ENCODE results near the gene HDAC2.
A peak's percentile ranks its signal among the peaks of the same experiment; 100 is the strongest.
"Not testable (repeated sequence)": the region's sequence is repeated elsewhere in the genome, so short reads cannot be mapped to it uniquely, and the experiment has no call there.

HDAC2 gene

DNA sequence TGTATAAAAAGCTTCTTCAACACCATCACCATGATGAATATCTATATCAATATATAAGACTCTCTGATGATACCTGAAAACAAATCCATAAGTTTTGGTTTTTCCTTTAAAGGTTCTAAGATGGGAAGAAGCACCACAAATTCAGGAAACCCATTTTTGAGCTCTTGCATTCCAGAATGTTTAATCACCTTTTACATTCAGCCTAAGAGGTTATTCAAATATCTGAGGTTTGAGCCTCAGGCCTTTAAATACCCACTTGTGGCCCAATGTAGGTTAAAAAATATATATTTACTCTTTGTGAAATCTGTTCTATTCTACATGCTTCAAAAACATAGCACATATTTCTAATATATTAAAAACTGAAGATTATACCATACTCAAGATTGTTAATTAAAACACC lies 17.6 kb downstream of the HDAC2 start:
- Histone ChIP-seq H3K27me3 (no peaks in the 10 kb centered on the region), H3K4me1 (no peaks in the 10 kb centered on the region), H3K9me3 (no peaks in the 10 kb centered on the region), H3K36me3 (peaks cover 82% of the 10 kb centered on the region), H3K4me3 (ENCODE audit: low read depth, low read length) (no peak overlapping the region)
- TF ChIP-seq, protein P1, sequence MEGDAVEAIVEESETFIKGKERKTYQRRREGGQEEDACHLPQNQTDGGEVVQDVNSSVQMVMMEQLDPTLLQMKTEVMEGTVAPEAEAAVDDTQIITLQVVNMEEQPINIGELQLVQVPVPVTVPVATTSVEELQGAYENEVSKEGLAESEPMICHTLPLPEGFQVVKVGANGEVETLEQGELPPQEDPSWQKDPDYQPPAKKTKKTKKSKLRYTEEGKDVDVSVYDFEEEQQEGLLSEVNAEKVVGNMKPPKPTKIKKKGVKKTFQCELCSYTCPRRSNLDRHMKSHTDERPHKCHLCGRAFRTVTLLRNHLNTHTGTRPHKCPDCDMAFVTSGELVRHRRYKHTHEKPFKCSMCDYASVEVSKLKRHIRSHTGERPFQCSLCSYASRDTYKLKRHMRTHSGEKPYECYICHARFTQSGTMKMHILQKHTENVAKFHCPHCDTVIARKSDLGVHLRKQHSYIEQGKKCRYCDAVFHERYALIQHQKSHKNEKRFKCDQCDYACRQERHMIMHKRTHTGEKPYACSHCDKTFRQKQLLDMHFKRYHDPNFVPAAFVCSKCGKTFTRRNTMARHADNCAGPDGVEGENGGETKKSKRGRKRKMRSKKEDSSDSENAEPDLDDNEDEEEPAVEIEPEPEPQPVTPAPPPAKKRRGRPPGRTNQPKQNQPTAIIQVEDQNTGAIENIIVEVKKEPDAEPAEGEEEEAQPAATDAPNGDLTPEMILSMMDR (IDR thresholded peaks at IDR 0.05; ENCODE audit: low read depth, low read length): no peak
- DNase-seq: no peak

GRCh38 chr6:113949499-113949898 lies 21.4 kb downstream of the HDAC2 start:
- TF ChIP-seq, protein P1 (IDR thresholded peaks at IDR 0.05; ENCODE audit: low read depth, low read length): no peak
- Histone ChIP-seq H3K4me1 (no peaks in the 10 kb centered on the region), H3K4me3 (ENCODE audit: low read depth, low read length) (no peak overlapping the region), H3K27me3 (no peaks in the 10 kb centered on the region), H3K36me3 (peaks cover 74% of the 10 kb centered on the region), H3K9me3 (no peaks in the 10 kb centered on the region)
- DNase-seq: no peak

GRCh38 chr6:113944701-113945100 lies 26.2 kb downstream of the HDAC2 start:
- Histone ChIP-seq H3K9me3 (no peaks in the 10 kb centered on the region), H3K36me3 (peaks cover 83% of the 10 kb centered on the region), H3K27me3 (no peaks in the 10 kb centered on the region), H3K4me3 (ENCODE audit: low read depth, low read length) (no peak overlapping the region), H3K4me1 (no peaks in the 10 kb centered on the region)
- TF ChIP-seq, protein P1 (IDR thresholded peaks at IDR 0.05; ENCODE audit: low read depth, low read length): no peak
- no peak for DNase-seq

DNA sequence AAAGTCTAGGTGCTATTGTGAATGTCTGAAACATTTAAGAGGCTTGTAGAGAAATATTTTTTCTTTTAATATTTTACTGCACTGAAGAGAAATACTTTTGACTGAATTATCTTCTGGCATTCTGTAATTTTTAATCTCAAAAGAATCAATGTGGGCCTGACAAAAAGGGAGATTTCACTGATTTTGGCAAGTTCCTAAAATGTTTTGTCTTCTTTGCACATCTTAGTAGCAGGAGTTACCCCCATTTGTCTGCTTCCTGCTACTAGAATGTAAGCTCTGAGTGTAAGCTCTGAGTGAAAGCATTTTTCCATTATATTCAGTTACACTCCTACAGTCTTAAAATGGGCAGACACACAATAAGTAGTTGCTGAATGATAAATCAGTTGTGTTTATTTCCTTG lies 31.1 kb downstream of the HDAC2 start:
- no peaks in the 10 kb centered on the region for H3K9me3 ChIP-seq
- DNase-seq: no peak
- TF ChIP-seq, protein P1 (IDR thresholded peaks at IDR 0.05; ENCODE audit: low read depth, low read length): no peak
- no peaks in the 10 kb centered on the region for H3K27me3 ChIP-seq
- H3K4me1 ChIP-seq: no peaks in the 10 kb centered on the region
- H3K36me3 ChIP-seq: peaks cover 69% of the 10 kb centered on the region
- no peak overlapping the region for H3K4me3 ChIP-seq (ENCODE audit: low read depth, low read length)

GRCh38 chr6:113936093-113936934 lies 34.6 kb downstream of the HDAC2 start:
- no peak overlapping the region for H3K4me3 ChIP-seq (ENCODE audit: low read depth, low read length)
- TF ChIP-seq, protein P1 (IDR thresholded peaks at IDR 0.05; ENCODE audit: low read depth, low read length): peak; percentile 79
- H3K36me3 ChIP-seq: peaks cover 42% of the 10 kb centered on the region
- DNase-seq: peak; percentile 25
- H3K4me1 ChIP-seq: no peaks in the 10 kb centered on the region
- H3K9me3 ChIP-seq: no peaks in the 10 kb centered on the region
- H3K27me3 ChIP-seq: no peaks in the 10 kb centered on the region

GRCh38 chr6:113934101-113934500 lies 36.8 kb downstream of the HDAC2 start:
- no peaks in the 10 kb centered on the region for H3K4me1 ChIP-seq
- DNase-seq: no peak
- H3K4me3 ChIP-seq (ENCODE audit: low read depth, low read length): no peak overlapping the region
- TF ChIP-seq, protein P1 (IDR thresholded peaks at IDR 0.05; ENCODE audit: low read depth, low read length): no peak
- peaks cover 20% of the 10 kb centered on the region for H3K36me3 ChIP-seq
- no peaks in the 10 kb centered on the region for H3K9me3 ChIP-seq
- H3K27me3 ChIP-seq: no peaks in the 10 kb centered on the region

GRCh38 chr6:113931907-113932306 lies 39.0 kb downstream of the HDAC2 start:
- DNase-seq; H3K9me3 ChIP-seq; H3K36me3 ChIP-seq; H3K27me3 ChIP-seq; H3K4me1 ChIP-seq; H3K4me3 ChIP-seq (ENCODE audit: low read depth, low read length): not testable (repeated sequence)

Measured in BE2C (cell line).